ENCODE data around the gene RPE. TPM values are rescaled to one million over a fixed set of nuclear protein-coding genes. Genes with fewer than 3 reads are reported as not detected.

RPE gene
- total RNA-seq, 2 donors from 2014 or later, result 58.4 TPM

GRCh38 chr2:210063306-210063705, 60.9 kb downstream of the RPE start:
- Histone ChIP-seq H3K9ac (ENCODE audit: extremely low read depth, low read length, poor library complexity, severe bottlenecking) (no peak overlapping the region), H3K27ac (ENCODE audit: low read depth, low read length) (no peak overlapping the region), H3K27me3 (ENCODE audit: control insufficient read depth, insufficient read depth, low read length, poor library complexity, severe bottlenecking) (no peaks in the 10 kb centered on the region), H3K4me3 (ENCODE audit: low read length) (no peak overlapping the region), H3K36me3 (ENCODE audit: control insufficient read depth, insufficient read depth, low read length) (peaks cover 3% of the 10 kb centered on the region), H3K4me1 (ENCODE audit: control insufficient read depth, insufficient read depth, low read length) (no peaks in the 10 kb centered on the region), H3K9me3 (ENCODE audit: control insufficient read depth, low read length) (peaks cover 7% of the 10 kb centered on the region)
- 88 to 95% methylated on average over 2 of the region's 2 CpGs for WGBS, 2 experiments (ENCODE audit: insufficient coverage in 1 of 2, insufficient read length in 1 of 2)
- H3K4me1 Mint-ChIP-seq, result peaks cover 6% of the 10 kb centered on the region
- no peak for DNase-seq
- H3K4me3 Mint-ChIP-seq, result no peak overlapping the region
- no peak for TF ChIP-seq CTCF (conservative IDR thresholded peaks at IDR 0.05)
- H3K27ac Mint-ChIP-seq, result no peak overlapping the region
- peaks cover 14% of the 10 kb centered on the region for H3K9me3 Mint-ChIP-seq
- H3K27me3 Mint-ChIP-seq (ENCODE audit: insufficient read depth), result no peaks in the 10 kb centered on the region
- peaks cover 51% of the 10 kb centered on the region for H3K36me3 Mint-ChIP-seq (ENCODE audit: low read depth)

Other genes starting within 250 kb of the RPE start
- gene UNC80, start 230.8 kb upstream of the RPE start, total RNA-seq, result under 1 TPM; 0.15 to 0.55 TPM
- gene KANSL1L, start 168.8 kb downstream of the RPE start, total RNA-seq, result 10 to 100 TPM; 26.6 to 31.3 TPM
- 1 to 10 TPM in 1 of 2 donors, under 1 TPM in 1; 0.66 to 1.1 TPM for gene ACADL, start 222.8 kb downstream of the RPE start, total RNA-seq